Measurements from ENCODE around the gene TWF2.
"Not testable (repeated sequence)": the region's sequence is repeated elsewhere in the genome, so short reads cannot be mapped to it uniquely, and the experiment has no call there.

The TWF2 gene

GRCh38 chr3:52238761-52239701, at the start of gene TWF2:
Gene TWF2 (minus strand): TSS chr3:52239158. CDS start chr3:52239016, 142 bp downstream.
- DNase-seq, result peak; percentile 80

- no peak for DNase-seq
Observed at GRCh38 chr3:52288674-52289073, 49.7 kb upstream of the TWF2 start.

DNA sequence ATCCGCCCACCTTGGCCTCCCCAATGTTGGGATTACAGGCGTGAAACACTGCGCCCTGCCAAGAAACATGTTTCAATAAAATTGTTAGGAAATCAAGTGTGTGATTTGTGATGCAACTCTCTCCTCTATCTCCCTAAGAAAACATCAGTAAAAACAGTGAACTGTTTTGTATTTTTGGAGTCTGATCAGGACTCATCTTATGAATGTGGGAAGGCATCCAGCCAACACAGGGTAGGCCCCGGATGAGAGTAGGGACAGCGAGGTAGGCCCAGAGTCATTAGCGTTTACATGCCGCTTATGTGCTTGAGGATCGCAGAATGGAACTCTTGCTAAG, 47.8 kb upstream of the TWF2 start:
- peak; percentile 45 for DNase-seq

DNA sequence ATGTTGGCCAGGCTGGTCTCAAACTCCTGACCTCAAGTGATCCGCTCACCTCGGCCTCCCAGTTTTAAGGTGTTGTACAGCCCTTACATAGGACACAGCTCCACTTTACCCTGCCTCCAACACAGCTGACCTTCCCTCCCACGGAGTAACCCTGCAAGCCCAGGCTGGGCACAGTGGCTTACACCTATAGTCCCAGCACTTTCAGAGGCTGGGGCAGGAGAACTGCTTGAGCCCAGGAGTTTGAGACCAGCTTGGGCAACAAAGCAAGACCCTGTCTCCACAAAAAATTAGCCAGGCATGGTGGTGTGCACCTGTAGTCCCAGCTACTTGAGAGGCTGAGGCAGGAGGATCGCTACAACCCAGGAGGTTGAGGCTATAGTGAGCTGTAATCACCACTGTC, 45.1 kb upstream of the TWF2 start:
- not testable (repeated sequence) for DNase-seq

DNA sequence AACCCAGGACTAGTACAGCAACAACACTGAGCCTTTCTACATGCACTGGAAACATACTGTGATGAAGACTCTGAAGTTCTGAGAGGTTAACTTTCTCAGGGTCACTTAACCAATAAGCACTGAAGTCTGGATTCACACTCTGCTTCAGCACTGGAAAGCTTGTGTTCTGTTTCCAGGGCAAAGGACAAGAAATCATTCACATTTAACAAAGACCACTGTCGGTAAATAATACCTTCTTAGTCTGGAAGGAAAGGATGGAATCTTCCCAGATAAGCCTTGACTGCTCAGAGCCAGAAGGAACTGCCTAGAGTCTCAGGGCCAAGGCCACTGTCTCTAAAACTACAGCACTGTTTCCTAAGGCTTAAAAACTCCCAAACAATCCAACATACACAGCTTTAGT, 44.3 kb upstream of the TWF2 start:
- no peak for DNase-seq

DNA sequence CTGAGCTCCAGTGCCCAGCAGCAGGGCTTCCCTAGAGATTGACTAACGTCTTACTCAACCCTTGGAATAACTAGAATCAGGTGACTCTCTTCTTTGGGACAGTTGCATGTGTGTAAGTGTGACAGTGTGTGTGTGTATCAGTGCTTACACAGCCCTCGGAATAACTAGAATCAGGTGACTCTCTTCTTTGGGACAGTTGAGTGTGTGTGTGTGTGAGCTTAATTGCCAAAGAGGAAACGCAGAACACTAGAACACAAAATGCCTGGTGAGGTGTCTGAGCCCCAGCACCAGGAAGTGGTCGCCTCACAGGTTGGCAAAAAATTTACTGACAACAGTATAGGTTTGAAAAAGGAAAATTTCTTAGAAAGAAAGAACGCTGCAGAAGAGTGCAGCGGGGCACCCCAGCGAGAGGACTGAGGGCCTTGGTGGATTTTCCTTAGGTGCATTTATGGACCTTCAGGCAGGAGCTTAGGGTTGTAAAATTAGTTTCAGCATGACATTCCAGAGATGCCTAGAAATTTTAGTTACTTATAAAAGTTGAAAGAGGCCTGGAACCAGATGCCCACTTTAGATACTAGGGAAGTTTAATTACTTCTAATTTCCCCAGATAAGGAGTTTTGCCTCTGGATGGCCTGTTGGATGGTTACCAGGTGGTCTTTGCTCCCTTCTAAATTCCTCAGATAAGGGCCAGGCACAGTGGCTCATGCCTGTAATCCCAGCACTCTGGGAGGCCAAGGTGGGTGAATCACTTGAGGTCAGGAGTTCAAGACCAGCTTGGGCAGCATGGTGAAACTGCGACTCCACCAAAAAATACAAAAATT, 43.2 kb upstream of the TWF2 start:
- DNase-seq, result peak; percentile 19

DNA sequence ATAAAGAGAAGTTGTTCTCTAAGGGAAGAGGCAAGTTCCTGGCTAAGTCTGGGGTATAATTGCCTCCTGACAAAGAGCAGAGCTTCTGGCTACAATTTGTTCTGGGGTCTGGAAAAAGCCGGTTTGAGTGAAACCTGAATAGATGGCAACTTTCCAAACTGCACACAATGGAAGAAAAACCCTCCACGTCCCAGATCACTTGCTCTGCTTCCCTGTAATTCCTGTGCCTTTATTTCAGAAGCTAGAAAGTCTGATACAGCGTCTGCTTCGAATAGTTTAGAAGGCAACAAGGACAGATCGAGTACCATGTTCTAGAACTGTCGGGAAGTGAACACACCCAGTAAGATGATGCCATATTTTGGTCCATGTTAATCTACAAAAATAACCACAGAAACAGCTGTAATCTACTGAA, 41.1 kb upstream of the TWF2 start:
- DNase-seq, result no peak

- DNase-seq, result no peak
Observed at GRCh38 chr3:52279596-52279995, 40.6 kb upstream of the TWF2 start.

- peak; percentile 96 for DNase-seq
Observed at GRCh38 chr3:52278510-52279069, 39.6 kb upstream of the TWF2 start, which contains the start of gene WDR82. Gene WDR82 (minus strand): TSS chr3:52278649. CDS start chr3:52278361, 288 bp downstream.

DNA sequence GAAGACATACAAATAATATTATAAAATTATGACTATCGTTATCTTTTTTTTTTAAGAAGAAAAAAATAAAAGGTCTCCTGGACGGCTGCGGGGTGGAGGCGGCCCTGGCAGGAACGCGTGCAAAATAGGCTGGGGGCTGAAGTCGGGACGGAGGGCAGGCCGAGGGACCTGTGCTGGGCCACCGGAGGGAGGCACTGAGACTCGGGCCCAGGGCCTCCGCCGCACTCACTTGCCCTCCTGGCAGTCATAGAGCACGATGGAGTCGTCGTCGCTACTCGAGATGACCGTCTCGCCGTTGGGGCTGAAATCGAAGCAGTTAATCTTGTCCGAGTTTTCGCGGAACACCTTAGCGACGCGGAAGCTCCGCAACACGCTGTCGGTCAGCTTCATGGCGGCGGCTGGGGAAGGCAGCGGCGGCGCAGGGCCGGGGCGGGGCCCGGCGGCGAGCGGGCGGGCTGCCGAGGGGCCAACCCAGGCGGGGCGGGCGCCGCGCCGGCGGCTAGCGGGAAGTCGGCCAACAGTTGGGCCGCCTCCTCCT, 39.1 kb upstream of the TWF2 start:
- DNase-seq, result peak; percentile 57

DNA sequence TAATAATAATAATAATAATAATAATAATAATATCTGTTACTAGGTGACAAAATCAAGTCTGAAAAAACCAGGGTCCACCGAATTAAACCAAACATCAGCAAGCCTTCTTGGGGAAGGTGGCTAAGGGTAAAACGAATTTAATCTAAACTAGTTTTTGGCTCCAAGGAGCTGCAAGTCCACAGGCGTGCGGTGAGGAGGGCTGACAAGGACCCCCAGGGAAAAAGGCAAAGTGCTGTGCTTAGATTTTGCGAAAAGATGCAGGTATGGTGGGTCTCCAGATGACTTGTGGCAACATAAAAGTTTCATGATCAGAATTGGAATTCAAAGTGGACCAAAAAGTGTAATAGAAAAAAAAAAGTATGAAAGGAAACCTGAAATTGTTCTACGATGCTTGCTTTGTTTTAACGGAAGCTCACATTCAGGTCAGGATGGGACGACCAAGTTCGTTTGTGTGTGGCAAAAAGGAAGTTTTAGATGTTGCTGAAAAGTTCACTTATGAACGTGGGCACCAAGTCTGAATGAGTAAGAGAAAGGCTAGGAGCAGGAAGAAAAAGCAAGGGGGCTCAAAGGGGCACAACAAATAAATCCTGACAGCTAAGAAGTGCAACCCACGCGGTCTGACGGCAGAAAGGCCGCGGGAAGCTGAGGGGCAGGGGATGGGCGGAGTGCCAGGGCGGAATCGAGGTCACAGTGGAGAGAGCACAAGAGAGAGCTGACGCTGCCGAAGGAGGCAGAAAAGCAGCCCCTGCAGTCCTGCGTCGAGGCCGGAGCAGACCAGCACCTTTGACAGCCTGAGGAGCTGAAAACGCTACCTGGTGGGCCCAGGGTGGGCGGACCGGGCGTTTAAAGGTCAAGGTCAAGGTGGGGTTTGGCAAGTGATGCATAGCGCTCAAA, 38.4 kb upstream of the TWF2 start:
- DNase-seq, result peak; percentile 71

- not testable (repeated sequence) for DNase-seq
Observed at GRCh38 chr3:52274781-52275180, 35.8 kb upstream of the TWF2 start.

- DNase-seq, result no peak
Observed at GRCh38 chr3:52272831-52273230, 33.9 kb upstream of the TWF2 start.

GRCh38 chr3:52272172-52272571, 33.2 kb upstream of the TWF2 start:
- not testable (repeated sequence) for DNase-seq

DNA sequence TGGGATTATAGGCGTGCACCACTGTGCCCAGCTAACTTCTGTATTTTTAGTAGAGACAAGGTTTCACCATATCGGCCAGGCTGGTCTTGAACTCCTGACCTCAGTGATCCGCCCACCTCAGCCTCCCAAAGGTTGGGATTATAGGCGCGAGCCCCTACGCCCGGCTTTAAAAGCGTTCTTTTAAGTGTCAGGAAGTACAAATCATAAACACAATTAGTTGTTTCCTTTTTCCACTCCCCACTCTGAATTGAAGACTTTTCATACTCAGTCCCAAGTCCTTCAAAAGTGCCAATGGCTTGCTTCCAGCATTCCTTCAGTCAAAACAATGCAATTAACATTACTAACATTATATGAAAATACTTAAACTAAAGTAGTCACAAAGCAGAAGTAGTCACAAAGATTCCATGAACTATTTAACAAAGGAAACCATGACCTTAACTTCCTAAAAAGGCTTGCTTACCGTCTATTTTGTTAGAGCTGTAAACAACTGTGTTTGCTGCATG, 31.3 kb upstream of the TWF2 start:
- DNase-seq, result peak; percentile 64

- peak; percentile 71 for DNase-seq
Observed at GRCh38 chr3:52269776-52270175, 30.8 kb upstream of the TWF2 start.

DNA sequence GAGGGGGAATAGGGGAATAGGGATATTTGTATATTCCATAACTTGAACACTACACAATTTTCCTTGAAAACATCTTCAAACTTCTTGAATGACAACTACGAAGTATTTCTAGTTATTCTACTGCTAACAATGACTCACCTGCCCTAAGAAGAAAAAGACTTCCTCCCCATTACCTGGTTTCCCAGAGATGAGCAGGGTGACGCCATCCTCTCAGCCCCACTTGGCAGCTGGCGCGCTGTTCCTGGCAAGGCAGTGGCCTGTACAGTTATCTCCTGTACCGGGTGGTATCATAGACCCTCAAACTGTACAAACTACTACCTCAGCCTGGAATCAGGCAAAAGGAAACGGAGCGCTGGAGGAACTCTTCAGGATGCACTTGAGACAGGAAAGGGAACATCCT, 29.1 kb upstream of the TWF2 start:
- DNase-seq, result no peak

DNA sequence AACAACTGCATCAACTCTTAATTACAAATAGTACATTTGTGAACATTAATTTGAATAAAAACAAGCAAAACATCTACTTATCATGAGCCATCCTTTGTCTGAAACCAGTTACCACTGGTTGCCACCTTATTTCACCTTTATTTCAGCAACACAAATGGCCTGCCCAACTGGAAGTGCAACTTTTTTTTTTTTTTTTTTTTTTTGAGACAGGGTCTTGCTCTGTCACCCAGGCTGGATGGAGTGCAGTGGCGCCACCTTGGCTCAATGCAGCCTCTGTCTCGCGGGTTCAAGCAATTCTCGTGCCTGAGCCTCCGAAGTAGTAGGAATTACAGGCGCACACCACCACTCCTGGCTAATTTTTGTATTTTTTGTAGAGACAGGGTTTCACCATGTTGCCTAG, 26.4 kb upstream of the TWF2 start:
- DNase-seq, result no peak

DNA sequence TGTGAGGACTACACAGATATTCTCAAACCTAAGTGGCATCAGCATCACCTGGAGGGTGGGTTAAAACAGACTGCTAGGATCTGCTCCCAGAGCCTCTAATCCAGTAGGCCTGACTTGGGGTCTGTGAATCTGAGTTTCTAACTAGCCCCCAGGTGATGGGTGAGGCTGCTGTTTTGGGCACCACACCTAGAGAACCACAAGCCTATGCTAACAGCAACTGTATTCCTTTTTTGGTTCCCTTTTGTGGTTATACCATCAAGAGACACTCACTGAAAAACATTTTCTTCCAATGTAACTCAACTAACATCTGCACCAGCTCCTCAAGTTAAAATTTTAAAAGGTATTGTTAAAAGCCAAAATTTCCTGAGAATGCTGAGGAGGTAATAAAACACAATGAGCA, 23.5 kb upstream of the TWF2 start:
- no peak for DNase-seq

DNA sequence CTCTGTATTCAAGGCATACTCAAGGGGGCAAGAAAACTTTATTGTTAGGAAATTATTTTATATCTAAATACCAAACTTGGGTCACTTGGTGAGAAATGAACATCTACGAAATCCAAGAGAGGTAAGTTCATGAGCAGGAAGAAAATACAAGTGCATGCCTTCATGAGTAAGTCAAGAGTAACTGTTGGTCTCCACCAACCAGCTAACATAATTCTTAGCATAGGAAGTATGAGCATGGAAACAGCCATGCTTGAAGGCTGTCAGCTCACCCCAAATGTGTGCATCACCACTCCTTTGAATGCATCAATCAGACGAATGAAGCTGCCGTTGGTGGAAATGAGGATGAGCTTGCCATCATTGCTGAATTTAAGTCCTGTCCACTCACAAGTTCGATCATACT, 20.5 kb upstream of the TWF2 start:
- no peak for DNase-seq

- DNase-seq, result no peak
Observed at GRCh38 chr3:52259035-52259434, 20.1 kb upstream of the TWF2 start.

DNA sequence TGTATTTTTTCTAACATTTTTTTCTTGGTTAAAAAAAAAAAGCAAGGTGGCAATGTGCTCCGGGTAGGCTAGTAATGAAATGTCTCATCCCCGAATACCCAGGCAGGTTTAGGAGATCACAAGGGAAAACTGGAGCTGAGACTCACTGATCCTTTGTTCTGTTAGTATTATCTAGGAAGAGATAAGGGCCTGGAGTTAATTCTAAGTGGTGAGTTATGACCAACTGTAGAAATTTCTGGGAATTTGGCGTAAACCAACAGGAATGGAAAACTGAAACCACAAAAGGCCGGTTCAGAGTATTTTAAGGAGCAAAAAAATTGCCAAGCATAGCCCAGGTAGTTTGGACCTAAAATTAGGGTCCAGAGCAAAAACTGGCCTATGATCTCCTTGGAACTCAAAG, 19.0 kb upstream of the TWF2 start:
- no peak for DNase-seq
